ENCODE measurements around the gene CLDN4.

DNA sequence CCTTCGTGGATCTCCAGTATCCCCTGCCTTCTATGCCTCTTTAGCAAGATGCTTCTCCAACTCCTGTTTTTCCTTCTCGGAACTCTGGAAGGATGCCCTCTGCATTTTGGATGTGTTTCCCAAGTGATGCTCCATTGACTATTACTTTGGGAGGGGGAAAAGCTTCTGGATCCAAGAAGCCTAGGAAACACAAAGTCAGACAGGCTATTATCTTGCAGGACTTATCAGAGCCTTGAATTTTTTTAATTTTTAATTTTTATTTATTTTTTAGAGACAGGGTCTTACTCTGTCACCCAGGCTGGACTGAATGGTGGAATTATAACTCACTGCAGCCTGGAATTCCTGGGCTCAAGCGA lies 51.2 kb downstream of the CLDN4 start:
- no peak for TF ChIP-seq ZBTB17 (tag by site-specific recombination; IDR thresholded peaks at IDR 0.05)
- no peak for TF ChIP-seq ZNF146 (tag by site-specific recombination; IDR thresholded peaks at IDR 0.05)
- TF ChIP-seq, protein P1, sequence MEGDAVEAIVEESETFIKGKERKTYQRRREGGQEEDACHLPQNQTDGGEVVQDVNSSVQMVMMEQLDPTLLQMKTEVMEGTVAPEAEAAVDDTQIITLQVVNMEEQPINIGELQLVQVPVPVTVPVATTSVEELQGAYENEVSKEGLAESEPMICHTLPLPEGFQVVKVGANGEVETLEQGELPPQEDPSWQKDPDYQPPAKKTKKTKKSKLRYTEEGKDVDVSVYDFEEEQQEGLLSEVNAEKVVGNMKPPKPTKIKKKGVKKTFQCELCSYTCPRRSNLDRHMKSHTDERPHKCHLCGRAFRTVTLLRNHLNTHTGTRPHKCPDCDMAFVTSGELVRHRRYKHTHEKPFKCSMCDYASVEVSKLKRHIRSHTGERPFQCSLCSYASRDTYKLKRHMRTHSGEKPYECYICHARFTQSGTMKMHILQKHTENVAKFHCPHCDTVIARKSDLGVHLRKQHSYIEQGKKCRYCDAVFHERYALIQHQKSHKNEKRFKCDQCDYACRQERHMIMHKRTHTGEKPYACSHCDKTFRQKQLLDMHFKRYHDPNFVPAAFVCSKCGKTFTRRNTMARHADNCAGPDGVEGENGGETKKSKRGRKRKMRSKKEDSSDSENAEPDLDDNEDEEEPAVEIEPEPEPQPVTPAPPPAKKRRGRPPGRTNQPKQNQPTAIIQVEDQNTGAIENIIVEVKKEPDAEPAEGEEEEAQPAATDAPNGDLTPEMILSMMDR (tag by site-specific recombination; IDR thresholded peaks at IDR 0.05): no peak
- TF ChIP-seq ZNF248 (tag by site-specific recombination; IDR thresholded peaks at IDR 0.05): no peak
- TF ChIP-seq SALL2 (tag by site-specific recombination; IDR thresholded peaks at IDR 0.05; ENCODE audit: borderline replicate concordance): no peak
- no peak for TF ChIP-seq ZNF571 (tag by site-specific recombination; IDR thresholded peaks at IDR 0.05)
- TF ChIP-seq YY2 (tag by site-specific recombination; IDR thresholded peaks at IDR 0.05): no peak
- TF ChIP-seq, protein P2, sequence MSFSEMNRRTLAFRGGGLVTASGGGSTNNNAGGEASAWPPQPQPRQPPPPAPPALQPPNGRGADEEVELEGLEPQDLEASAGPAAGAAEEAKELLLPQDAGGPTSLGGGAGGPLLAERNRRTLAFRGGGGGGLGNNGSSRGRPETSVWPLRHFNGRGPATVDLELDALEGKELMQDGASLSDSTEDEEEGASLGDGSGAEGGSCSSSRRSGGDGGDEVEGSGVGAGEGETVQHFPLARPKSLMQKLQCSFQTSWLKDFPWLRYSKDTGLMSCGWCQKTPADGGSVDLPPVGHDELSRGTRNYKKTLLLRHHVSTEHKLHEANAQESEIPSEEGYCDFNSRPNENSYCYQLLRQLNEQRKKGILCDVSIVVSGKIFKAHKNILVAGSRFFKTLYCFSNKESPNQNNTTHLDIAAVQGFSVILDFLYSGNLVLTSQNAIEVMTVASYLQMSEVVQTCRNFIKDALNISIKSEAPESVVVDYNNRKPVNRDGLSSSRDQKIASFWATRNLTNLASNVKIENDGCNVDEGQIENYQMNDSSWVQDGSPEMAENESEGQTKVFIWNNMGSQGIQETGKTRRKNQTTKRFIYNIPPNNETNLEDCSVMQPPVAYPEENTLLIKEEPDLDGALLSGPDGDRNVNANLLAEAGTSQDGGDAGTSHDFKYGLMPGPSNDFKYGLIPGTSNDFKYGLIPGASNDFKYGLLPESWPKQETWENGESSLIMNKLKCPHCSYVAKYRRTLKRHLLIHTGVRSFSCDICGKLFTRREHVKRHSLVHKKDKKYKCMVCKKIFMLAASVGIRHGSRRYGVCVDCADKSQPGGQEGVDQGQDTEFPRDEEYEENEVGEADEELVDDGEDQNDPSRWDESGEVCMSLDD (tag by site-specific recombination; IDR thresholded peaks at IDR 0.05): no peak
- no peak for TF ChIP-seq ZNF274 (IDR thresholded peaks at IDR 0.05; ENCODE audit: low read length)
- TF ChIP-seq ZNF274 (tag by site-specific recombination; IDR thresholded peaks at IDR 0.05; ENCODE audit: borderline replicate concordance): no peak
- TF ChIP-seq, protein P3, sequence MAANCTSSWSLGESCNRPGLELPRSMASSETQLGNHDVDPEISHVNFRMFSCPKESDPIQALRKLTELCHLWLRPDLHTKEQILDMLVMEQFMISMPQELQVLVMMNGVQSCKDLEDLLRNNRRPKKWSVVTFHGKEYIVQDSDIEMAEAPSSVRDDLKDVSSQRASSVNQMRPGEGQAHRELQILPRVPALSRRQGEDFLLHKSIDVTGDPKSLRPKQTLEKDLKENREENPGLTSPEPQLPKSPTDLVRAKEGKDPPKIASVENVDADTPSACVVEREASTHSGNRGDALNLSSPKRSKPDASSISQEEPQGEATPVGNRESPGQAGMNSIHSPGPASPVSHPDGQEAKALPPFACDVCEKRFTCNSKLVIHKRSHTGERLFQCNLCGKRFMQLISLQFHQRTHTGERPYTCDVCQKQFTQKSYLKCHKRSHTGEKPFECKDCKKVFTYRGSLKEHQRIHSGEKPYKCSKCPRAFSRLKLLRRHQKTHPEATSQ (tag by site-specific recombination; IDR thresholded peaks at IDR 0.05): no peak
- TF ChIP-seq, protein P4, sequence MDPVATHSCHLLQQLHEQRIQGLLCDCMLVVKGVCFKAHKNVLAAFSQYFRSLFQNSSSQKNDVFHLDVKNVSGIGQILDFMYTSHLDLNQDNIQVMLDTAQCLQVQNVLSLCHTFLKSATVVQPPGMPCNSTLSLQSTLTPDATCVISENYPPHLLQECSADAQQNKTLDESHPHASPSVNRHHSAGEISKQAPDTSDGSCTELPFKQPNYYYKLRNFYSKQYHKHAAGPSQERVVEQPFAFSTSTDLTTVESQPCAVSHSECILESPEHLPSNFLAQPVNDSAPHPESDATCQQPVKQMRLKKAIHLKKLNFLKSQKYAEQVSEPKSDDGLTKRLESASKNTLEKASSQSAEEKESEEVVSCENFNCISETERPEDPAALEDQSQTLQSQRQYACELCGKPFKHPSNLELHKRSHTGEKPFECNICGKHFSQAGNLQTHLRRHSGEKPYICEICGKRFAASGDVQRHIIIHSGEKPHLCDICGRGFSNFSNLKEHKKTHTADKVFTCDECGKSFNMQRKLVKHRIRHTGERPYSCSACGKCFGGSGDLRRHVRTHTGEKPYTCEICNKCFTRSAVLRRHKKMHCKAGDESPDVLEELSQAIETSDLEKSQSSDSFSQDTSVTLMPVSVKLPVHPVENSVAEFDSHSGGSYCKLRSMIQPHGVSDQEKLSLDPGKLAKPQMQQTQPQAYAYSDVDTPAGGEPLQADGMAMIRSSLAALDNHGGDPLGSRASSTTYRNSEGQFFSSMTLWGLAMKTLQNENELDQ (tag by site-specific recombination; IDR thresholded peaks at IDR 0.05; ENCODE audit: low read depth): no peak
